ENCODE data around the gene BMPR1A.

GRCh38 chr10:86876748-86877147 is 120.3 kb downstream of the BMPR1A start:
- TF ChIP-seq CTCF (conservative IDR thresholded peaks at IDR 0.05) (no peak), EZH2 (IDR thresholded peaks at IDR 0.05; ENCODE audit: low read depth) (no peak)

Measured in PC-9 (cell line).